Islet precursor cell (in vitro differentiated cells): Measurements from ENCODE around the gene KIFC3.
"Not testable (repeated sequence)": the region's sequence is repeated elsewhere in the genome, so short reads cannot be mapped to it uniquely, and the experiment has no call there.

ENCODE experiments used
- DNase-seq: peaks from one replicate; pipeline ENCODE4 v3.0.0-alpha.2; 2018

The KIFC3 gene

GRCh38 chr16:57825298-57826044 lies 23.2 kb upstream of the KIFC3 start:
- no peak for DNase-seq

DNA sequence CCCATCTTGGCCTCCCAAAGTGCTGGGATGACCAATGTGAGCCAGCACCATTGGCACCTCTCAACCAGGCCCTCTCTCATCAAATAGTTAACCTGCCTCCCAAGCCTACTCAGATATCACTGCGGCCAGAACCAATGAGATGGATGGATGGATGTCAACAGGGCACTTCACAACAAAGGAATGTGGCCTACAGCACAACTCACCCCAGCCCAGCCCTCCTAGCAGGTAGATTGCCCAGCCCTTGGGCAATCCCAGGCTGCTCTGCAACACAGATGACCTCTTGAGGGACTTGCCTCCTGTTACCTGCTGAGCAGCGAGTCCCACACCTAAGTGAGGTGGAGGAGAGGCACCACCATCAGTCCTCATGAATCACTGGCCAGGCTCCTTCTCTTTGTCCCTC lies 22.6 kb upstream of the KIFC3 start:
- DNase-seq, result peak; percentile 90

GRCh38 chr16:57823836-57824235 lies 21.5 kb upstream of the KIFC3 start:
- no peak for DNase-seq

GRCh38 chr16:57822856-57823255 lies 20.6 kb upstream of the KIFC3 start:
- DNase-seq, result no peak

- DNase-seq, result no peak
Measured at GRCh38 chr16:57822018-57822553, 19.8 kb upstream of the KIFC3 start.

- DNase-seq, result no peak
Measured at GRCh38 chr16:57821149-57821971, 19.1 kb upstream of the KIFC3 start.

- DNase-seq, result no peak
Measured at GRCh38 chr16:57818377-57819064, 16.2 kb upstream of the KIFC3 start.

GRCh38 chr16:57817680-57818079 lies 15.4 kb upstream of the KIFC3 start:
- DNase-seq, result no peak

- DNase-seq, result peak; percentile 99
Measured at GRCh38 chr16:57815987-57816745, 13.9 kb upstream of the KIFC3 start.

- DNase-seq, result no peak
Measured at GRCh38 chr16:57814896-57815295, 12.6 kb upstream of the KIFC3 start.

GRCh38 chr16:57813466-57813865 lies 11.2 kb upstream of the KIFC3 start:
- DNase-seq, result no peak

GRCh38 chr16:57811340-57811739 lies 9.0 kb upstream of the KIFC3 start:
- not testable (repeated sequence) for DNase-seq

DNA sequence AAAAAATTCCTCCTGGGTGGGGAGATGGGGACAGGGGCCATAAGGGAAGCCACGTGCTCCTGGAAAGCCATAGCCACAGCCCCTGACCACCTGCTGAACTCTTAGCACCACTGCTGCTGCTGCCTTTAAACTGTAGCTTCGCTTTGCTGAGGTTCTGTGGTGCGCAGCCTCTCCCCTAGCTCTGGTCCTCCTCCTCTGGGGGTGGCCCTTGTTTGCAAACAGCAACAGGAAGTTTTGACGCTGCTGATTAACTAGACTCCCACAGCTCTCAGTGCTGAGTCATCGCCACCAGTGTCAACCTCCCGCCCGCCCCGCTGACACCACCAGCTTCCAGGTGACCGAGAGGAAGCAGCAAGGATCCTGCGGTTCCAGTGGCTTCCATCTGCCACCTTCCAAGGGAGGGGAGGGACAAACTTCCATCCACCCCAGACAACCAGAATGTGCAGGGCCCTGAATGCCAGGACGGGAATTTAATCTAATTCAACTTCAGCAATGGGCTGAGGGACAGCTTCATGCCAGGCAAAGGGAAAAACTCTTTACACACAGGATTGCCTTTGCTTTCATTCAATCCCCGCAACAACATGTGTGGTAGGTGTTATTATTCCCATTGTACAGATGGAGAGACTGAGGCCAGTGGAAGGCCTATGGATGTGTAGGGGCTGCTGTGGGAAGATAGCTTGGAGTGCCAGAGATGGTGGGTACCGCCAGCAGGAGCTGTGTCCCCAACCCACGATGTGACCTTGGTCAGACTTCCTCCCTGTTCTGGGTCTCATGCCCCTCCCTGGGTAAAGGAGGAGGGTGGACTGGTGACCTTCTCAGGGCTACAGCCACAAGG lies 8.1 kb upstream of the KIFC3 start:
- DNase-seq, result peak; percentile 97

- no peak for DNase-seq
Measured at GRCh38 chr16:57809276-57810196, 7.2 kb upstream of the KIFC3 start.

- no peak for DNase-seq
Measured at GRCh38 chr16:57808589-57809228, 6.4 kb upstream of the KIFC3 start.

GRCh38 chr16:57807968-57808528 lies 5.8 kb upstream of the KIFC3 start:
- peak; percentile 95 for DNase-seq

DNA sequence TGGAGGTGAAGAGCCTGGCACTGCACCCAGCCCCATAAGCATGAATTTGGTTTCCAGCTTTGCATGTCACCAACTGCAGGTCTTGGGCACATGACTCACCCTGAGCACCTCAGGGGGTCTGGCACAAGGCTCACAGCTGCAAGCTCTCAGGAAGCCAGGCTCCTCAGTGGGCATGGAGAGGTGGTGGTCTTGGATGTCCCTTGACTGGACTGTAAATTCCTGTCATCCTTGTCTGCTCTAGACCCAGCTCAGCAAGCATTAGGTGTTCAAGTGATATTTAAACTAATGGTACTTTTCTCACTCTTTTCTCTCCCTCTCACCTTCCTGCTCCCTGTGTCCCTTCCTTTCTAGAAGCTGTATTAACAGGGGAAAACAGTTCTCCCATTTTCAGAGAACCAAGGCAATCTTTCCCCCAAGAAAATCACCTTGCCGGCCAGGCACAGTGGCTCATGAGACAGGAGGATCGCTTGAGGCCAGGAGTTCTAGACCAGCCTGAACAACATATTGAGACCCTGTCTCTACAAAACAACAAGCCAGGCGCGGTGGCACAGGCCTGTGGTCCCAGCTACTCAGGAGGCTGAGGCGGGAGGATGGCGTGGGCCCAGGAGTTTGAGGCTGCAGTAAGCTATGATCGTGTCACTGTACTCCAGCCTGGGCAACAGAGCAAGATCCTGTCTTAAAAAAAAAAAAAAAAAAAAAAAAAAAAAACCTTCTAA lies 5.1 kb upstream of the KIFC3 start:
- DNase-seq, result no peak

DNA sequence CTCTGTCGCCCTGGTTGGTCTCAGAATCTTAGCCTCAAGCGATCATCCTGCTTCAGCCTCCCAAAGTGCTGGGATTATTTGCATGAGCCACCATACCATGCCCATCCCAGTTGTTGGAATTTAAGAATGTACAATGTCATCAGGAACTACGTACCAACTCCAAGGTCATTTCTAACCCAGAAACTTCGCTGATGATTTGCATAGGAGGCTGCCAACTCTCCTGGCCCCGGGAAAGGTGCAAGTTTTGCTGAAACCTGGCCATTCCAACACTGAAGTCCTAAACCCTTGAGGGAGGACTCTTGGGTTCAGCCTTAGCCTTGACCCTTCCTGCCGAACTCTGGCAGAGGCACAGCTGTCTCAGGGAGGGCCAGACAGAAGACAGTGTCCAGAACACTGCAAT lies 2.9 kb upstream of the KIFC3 start:
- no peak for DNase-seq
